SK-N-SH treated with all-trans-retinoic acid at 6 μM for 48 hours (cell line): Measurements from ENCODE around the gene PTP4A2.

Experiments used
- ATAC-seq: fragments of 200-7000 bp; cut with Tn5 transposase; 3 replicates; pipeline ENCODE4 v1.9.1; 2020; ENCODE audit warnings: mild to moderate bottlenecking, moderate library complexity
- BACH2 ChIP-seq: fragments of 250-450 bp; sonication (Bioruptor Pico); IDR thresholded peaks from 2 replicates; pipeline ENCODE4 v1.9.0; 2021; ENCODE audit warnings: mild to moderate bottlenecking, borderline replicate concordance
- ESRRG ChIP-seq: fragments of 250-450 bp; sonication (Bioruptor Pico); IDR thresholded peaks from 2 replicates; pipeline ENCODE4 v1.6.1; 2021; ENCODE audit warnings: mild to moderate bottlenecking
- GLIS3 ChIP-seq: fragments of 250-450 bp; sonication (Bioruptor Pico); IDR thresholded peaks from 2 replicates; pipeline ENCODE4 v1.5.0; 2020; ENCODE audit warnings: mild to moderate bottlenecking, moderate library complexity
- OSR1 ChIP-seq: fragments of 250-450 bp; sonication (Bioruptor Pico); IDR thresholded peaks from 2 replicates; pipeline ENCODE4 v1.8.0; 2022; ENCODE audit warnings: moderate library complexity, mild to moderate bottlenecking, inconsistent platforms
- RARB ChIP-seq: fragments of 250-450 bp; sonication (Bioruptor Pico); IDR thresholded peaks from 2 replicates; pipeline ENCODE4 v1.8.0; 2021; ENCODE audit warnings: mild to moderate bottlenecking, moderate library complexity
- SNAI2 ChIP-seq: fragments of 250-450 bp; sonication (Bioruptor Pico); IDR thresholded peaks from 2 replicates; pipeline ENCODE4 v1.5.0; 2020; ENCODE audit warnings: mild to moderate bottlenecking, moderate library complexity
- TCF4 ChIP-seq: fragments of 250-450 bp; sonication (Bioruptor Pico); IDR thresholded peaks from 2 replicates; pipeline ENCODE4 v1.8.0; 2021; ENCODE audit warnings: mild to moderate bottlenecking, moderate library complexity, borderline replicate concordance
- TSHZ2 ChIP-seq: fragments of 250-450 bp; sonication (Bioruptor Pico); IDR thresholded peaks from 2 replicates; pipeline ENCODE4 v1.5.0; 2020; ENCODE audit warnings: mild to moderate bottlenecking, moderate library complexity
- ZFP3 ChIP-seq: fragments of 250-450 bp; sonication (Bioruptor Pico); IDR thresholded peaks from 2 replicates; pipeline ENCODE4 v1.5.0; 2020; ENCODE audit warnings: mild to moderate bottlenecking, moderate library complexity
- ZFP30 ChIP-seq: fragments of 450-650 bp; formaldehyde crosslinking; IDR thresholded peaks from 2 replicates; pipeline ENCODE4 v1.5.0; 2022; ENCODE audit warnings: mild to moderate bottlenecking, moderate library complexity
- ZNF565 ChIP-seq: fragments of 450-650 bp; formaldehyde crosslinking; conservative IDR thresholded peaks from 2 replicates; pipeline ENCODE4 v1.5.0; 2020; ENCODE audit warnings: low read depth, mild to moderate bottlenecking, moderate library complexity
- ZNF8 ChIP-seq: fragments of 450-650 bp; formaldehyde crosslinking; IDR thresholded peaks from 2 replicates; pipeline ENCODE4 v1.5.0; 2020; ENCODE audit warnings: mild to moderate bottlenecking, moderate library complexity
- TF ChIP-seq, protein P1 (sequence below): fragments of 250-450 bp; sonication (Bioruptor Pico); IDR thresholded peaks from 2 replicates; pipeline ENCODE4 v1.5.1; 2020; ENCODE audit warnings: low read depth, mild to moderate bottlenecking, moderate library complexity
- TF ChIP-seq, protein P2 (sequence below): fragments of 250-450 bp; sonication (Bioruptor Pico); IDR thresholded peaks from 2 replicates; pipeline ENCODE4 v1.8.0; 2021; ENCODE audit warnings: low read depth, mild to moderate bottlenecking, moderate library complexity, borderline replicate concordance
- TF ChIP-seq, protein P3 (sequence below): fragments of 250-450 bp; sonication (Bioruptor Pico); IDR thresholded peaks from 2 replicates; pipeline ENCODE4 v1.8.0; 2020; ENCODE audit warnings: mild to moderate bottlenecking, moderate library complexity, borderline replicate concordance

Gene PTP4A2

GRCh38 chr1:31910933-31911332 lies 27.2 kb downstream of the PTP4A2 start:
- TF ChIP-seq, protein P1, sequence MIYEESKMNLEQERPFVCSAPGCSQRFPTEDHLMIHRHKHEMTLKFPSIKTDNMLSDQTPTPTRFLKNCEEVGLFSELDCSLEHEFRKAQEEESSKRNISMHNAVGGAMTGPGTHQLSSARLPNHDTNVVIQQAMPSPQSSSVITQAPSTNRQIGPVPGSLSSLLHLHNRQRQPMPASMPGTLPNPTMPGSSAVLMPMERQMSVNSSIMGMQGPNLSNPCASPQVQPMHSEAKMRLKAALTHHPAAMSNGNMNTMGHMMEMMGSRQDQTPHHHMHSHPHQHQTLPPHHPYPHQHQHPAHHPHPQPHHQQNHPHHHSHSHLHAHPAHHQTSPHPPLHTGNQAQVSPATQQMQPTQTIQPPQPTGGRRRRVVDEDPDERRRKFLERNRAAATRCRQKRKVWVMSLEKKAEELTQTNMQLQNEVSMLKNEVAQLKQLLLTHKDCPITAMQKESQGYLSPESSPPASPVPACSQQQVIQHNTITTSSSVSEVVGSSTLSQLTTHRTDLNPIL (CRISPR knock-in tag) = no peak
- no peak for TF ChIP-seq OSR1 (CRISPR knock-in tag)
- TF ChIP-seq, protein P2, sequence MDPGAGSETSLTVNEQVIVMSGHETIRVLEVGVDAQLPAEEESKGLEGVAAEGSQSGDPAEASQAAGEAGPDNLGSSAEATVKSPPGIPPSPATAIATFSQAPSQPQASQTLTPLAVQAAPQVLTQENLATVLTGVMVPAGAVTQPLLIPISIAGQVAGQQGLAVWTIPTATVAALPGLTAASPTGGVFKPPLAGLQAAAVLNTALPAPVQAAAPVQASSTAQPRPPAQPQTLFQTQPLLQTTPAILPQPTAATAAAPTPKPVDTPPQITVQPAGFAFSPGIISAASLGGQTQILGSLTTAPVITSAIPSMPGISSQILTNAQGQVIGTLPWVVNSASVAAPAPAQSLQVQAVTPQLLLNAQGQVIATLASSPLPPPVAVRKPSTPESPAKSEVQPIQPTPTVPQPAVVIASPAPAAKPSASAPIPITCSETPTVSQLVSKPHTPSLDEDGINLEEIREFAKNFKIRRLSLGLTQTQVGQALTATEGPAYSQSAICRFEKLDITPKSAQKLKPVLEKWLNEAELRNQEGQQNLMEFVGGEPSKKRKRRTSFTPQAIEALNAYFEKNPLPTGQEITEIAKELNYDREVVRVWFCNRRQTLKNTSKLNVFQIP (CRISPR knock-in tag) = no peak

GRCh38 chr1:31909691-31910090 lies 28.5 kb downstream of the PTP4A2 start:
- ATAC-seq = no peak
- TF ChIP-seq GLIS3 (CRISPR knock-in tag) (no peak), RARB (CRISPR knock-in tag) (no peak), ZFP3 (no peak), ZFP30 (CRISPR knock-in tag) (no peak), TSHZ2 (CRISPR knock-in tag) (no peak), BACH2 (CRISPR knock-in tag) (no peak), TCF4 (CRISPR knock-in tag) (no peak), ZNF8 (CRISPR knock-in tag) (no peak), ESRRG (CRISPR knock-in tag) (no peak), ZNF565 (no peak)
- TF ChIP-seq, protein P1 (CRISPR knock-in tag) = no peak
- TF ChIP-seq, protein P2 (CRISPR knock-in tag) = no peak
- TF ChIP-seq, protein P3, sequence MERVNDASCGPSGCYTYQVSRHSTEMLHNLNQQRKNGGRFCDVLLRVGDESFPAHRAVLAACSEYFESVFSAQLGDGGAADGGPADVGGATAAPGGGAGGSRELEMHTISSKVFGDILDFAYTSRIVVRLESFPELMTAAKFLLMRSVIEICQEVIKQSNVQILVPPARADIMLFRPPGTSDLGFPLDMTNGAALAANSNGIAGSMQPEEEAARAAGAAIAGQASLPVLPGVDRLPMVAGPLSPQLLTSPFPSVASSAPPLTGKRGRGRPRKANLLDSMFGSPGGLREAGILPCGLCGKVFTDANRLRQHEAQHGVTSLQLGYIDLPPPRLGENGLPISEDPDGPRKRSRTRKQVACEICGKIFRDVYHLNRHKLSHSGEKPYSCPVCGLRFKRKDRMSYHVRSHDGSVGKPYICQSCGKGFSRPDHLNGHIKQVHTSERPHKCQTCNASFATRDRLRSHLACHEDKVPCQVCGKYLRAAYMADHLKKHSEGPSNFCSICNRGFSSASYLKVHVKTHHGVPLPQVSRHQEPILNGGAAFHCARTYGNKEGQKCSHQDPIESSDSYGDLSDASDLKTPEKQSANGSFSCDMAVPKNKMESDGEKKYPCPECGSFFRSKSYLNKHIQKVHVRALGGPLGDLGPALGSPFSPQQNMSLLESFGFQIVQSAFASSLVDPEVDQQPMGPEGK = no peak

More at GRCh38 chr1:31910933-31911332, 27.2 kb downstream of the PTP4A2 start:
- no peak for ATAC-seq

GRCh38 chr1:31906557-31906956 lies 31.6 kb downstream of the PTP4A2 start:
- no peak for ATAC-seq
- TF ChIP-seq SNAI2 = no peak
- TF ChIP-seq ZNF565 = no peak
- no peak for TF ChIP-seq BACH2 (CRISPR knock-in tag)

DNA sequence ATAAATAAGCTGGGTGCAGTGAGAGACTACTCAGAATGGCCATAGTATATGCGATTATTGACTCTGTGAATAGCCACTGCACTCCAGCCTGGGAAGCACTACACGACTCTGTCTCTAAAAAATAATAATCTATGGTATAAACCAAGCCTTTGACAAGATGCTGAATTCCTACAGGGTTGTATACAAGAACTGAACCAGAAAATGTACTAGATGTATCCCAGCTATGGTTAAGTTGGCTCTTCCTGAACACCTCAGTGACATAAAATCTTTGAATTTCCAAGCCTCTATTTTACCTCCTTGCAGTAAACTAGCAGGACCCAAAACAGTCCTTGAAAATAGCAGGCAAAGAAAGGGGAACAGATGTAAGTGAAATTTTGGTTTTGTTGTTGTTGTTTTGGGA lies 32.5 kb downstream of the PTP4A2 start:
- ATAC-seq = no peak
- TF ChIP-seq GLIS3 (CRISPR knock-in tag) = no peak
- no peak for TF ChIP-seq ZNF565

- TF ChIP-seq, protein P3 = no peak
- TF ChIP-seq ESRRG (CRISPR knock-in tag) (no peak), TSHZ2 (CRISPR knock-in tag) (no peak)
- ATAC-seq = no peak
Observed at GRCh38 chr1:31905093-31905509, 33.1 kb downstream of the PTP4A2 start.
